ENCODE results near the gene ARF1. TPM values are rescaled to one million over a fixed set of nuclear protein-coding genes. Genes with fewer than 3 reads are reported as not detected.

Gene ARF1
- total and polyA plus RNA-seq, 2 of the 13 experiments (the other 11 are each of a cell fraction or from before 2014, with no cell fraction given), result 186 to 327 TPM

GRCh38 chr1:228101614-228101993, 19.1 kb downstream of the ARF1 start:
- no peaks in the 10 kb centered on the region for H3K9me3 ChIP-seq (ENCODE audit: low read length)
- BruUV-seq (replicated peaks), result no TSS peak
- H4K20me1 ChIP-seq (ENCODE audit: insufficient read depth, low read length), result peaks cover 41% of the 10 kb centered on the region
- 61% methylated on average over 13 of the region's 15 CpGs for WGBS (ENCODE audit: low lambda C conversion rate)
- H3K4me1 ChIP-seq (ENCODE audit: insufficient read depth, low read length), result peaks cover 28% of the 10 kb centered on the region
- H3K27me3 ChIP-seq (ENCODE audit: control insufficient read depth in 1 of 2, insufficient read depth in 2 of 2, low read length in 2 of 2), result no peaks in the 10 kb centered on the region; a peak in 1 of 5 replicates
- CTCF ChIA-PET (ENCODE audit: low intra/inter-chr PET ratio, low total read pairs), result no interaction called here
- in situ Hi-C loops (cut with HindIII; ENCODE audit: extremely low pct_ligation_motif_present, low pct_unique_long_range_greater_than_20kb), result no loop called here
- no peak overlapping the region for H2AFZ ChIP-seq (ENCODE audit: low read length)
- H3K4me2 ChIP-seq (ENCODE audit: low read depth, low read length), result peak overlapping the region; percentile 69
- intact Hi-C loops (cut with micrococcal nuclease; ENCODE audit: unreplicated experiment), result no loop called here
- H3K79me2 ChIP-seq (ENCODE audit: insufficient read depth, low read length), result peaks cover 30% of the 10 kb centered on the region
- DNase-seq (ENCODE audit: low spot score), result no peak
- peak overlapping the region; percentile 80 for H3K27ac ChIP-seq (ENCODE audit: extremely low read length, insufficient read depth, low read length)
- peak overlapping the region; percentile 82 to 93 (median 92); a peak in 5 of 6 replicates for H3K4me3 ChIP-seq (replicated peaks in 1 of 3; ENCODE audit: insufficient read depth in 1 of 3, low read depth in 2 of 3, low read length in 3 of 3)
- peak overlapping the region; percentile 79 for H3K9ac ChIP-seq (ENCODE audit: insufficient read depth, low read depth, low read length)
- no peak for FAIRE-seq
- no peak for TF ChIP-seq IKZF1 (IDR thresholded peaks at IDR 0.05)
- TF ChIP-seq ZHX1 (CRISPR knock-in tag; IDR thresholded peaks at IDR 0.05; ENCODE audit: low read depth), result no peak
- TF ChIP-seq SNAPC5 (CRISPR knock-in tag; IDR thresholded peaks at IDR 0.05; ENCODE audit: borderline replicate concordance), result no peak
- no peak for TF ChIP-seq SALL2 (CRISPR knock-in tag; IDR thresholded peaks at IDR 0.05)
- no peak for TF ChIP-seq DMAP1 (CRISPR knock-in tag; IDR thresholded peaks at IDR 0.05)
- TF ChIP-seq PAX8 (CRISPR knock-in tag; IDR thresholded peaks at IDR 0.05; ENCODE audit: borderline replicate concordance), result no peak
- TF ChIP-seq ZSCAN9 (CRISPR knock-in tag; IDR thresholded peaks at IDR 0.05; ENCODE audit: borderline replicate concordance), result no peak
- no peak for TF ChIP-seq ZNF468 (CRISPR knock-in tag; IDR thresholded peaks at IDR 0.05)
- no peak for TF ChIP-seq ATF4 (CRISPR knock-in tag; IDR thresholded peaks at IDR 0.05)
- no peak for TF ChIP-seq ZNF652 (CRISPR knock-in tag; IDR thresholded peaks at IDR 0.05; ENCODE audit: borderline replicate concordance, low read depth)
- no peak for TF ChIP-seq ZNF275 (CRISPR knock-in tag; IDR thresholded peaks at IDR 0.05; ENCODE audit: borderline replicate concordance)
- TF ChIP-seq ZNF83 (CRISPR knock-in tag; IDR thresholded peaks at IDR 0.05; ENCODE audit: borderline replicate concordance), result no peak
- no peak for TF ChIP-seq POLR2G (IDR thresholded peaks at IDR 0.05; ENCODE audit: low read depth, low read length)
- POLR2A ChIA-PET, result interaction anchor here (0.6 to 1.0 kb wide), 2 partner anchors 13 to 64 kb away, joined by 3 read pairs; partner anchors contain the start of gene IBA57
- peaks cover 14 to 37% of the 10 kb centered on the region in 2 experiments; a peak in 4 of 5 replicates for H3K36me3 ChIP-seq (replicated peaks in 1 of 2; ENCODE audit: control insufficient read depth in 1 of 2, insufficient read depth in 2 of 2, low read length in 2 of 2)
- ATAC-seq, result peak; percentile 0; the same call in 2 of the 3 replicates
